ENCODE measurements around the gene GIMAP2. TPM values are rescaled to one million over a fixed set of nuclear protein-coding genes. Genes with fewer than 3 reads are reported as not detected.

GIMAP2 gene
- total RNA-seq, 1 donor from 2014 or later: not detected

Other genes starting within 250 kb of the GIMAP2 start
- gene GIMAP8, start 235.1 kb upstream of the GIMAP2 start, total RNA-seq: not detected in 2 replicates
- not detected in 2 replicates for gene GIMAP7, start 170.8 kb upstream of the GIMAP2 start, total RNA-seq
- not detected in 2 replicates for gene GIMAP4, start 118.3 kb upstream of the GIMAP2 start, total RNA-seq
- gene GIMAP6, start 53.3 kb upstream of the GIMAP2 start, total RNA-seq: not detected in 2 replicates
- gene GIMAP1, start 30.9 kb downstream of the GIMAP2 start, total RNA-seq: not detected in 2 replicates
- gene GIMAP5, start 51.7 kb downstream of the GIMAP2 start, total RNA-seq: 0.14 TPM in 1 of 2 replicates, not detected in the other
- gene TMEM176B, start 114.7 kb downstream of the GIMAP2 start, total RNA-seq: 0.26 and 0.32 TPM in 2 replicates
- 0.31 TPM in 1 of 2 replicates, not detected in the other for gene TMEM176A, start 115.1 kb downstream of the GIMAP2 start, total RNA-seq
- gene AOC1, start 166.8 kb downstream of the GIMAP2 start, total RNA-seq: not detected in 2 replicates

All from astrocyte (in vitro differentiated cells and primary cell).